Ramos (cell line): Measurements from ENCODE around the gene VEPH1.
"Not testable (repeated sequence)": the region's sequence is repeated elsewhere in the genome, so short reads cannot be mapped to it uniquely, and the experiment has no call there.

Source experiments
- in situ Hi-C: fragments of 300-500 bp; cut with MboI; formaldehyde crosslinking; loops from one replicate; pipeline ENCODE4 v1.14.3; 2022; ENCODE audit warnings: low sequenced_read_pairs; ENCODE audit not compliant: unreplicated experiment

VEPH1 gene

DNA sequence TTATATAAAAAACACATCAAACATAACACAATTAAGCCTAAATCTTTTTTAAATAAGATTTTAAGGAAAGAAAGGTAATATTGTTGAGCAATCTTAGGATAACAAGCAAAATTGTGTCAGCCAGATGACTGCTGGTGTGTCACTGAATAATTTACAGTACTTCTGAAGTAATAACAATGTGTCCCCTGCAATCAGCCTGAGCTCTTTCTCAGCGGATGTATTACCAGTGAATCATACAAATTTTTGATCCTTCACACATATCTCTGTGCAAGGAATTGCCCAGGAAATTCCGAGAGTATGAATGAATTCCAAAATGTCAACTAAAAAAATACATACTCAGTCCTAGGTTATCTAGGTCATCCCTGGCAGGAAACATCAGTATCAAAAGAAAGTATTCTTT is 143.2 kb downstream of the VEPH1 start:
- in situ Hi-C loops: no loop called here

DNA sequence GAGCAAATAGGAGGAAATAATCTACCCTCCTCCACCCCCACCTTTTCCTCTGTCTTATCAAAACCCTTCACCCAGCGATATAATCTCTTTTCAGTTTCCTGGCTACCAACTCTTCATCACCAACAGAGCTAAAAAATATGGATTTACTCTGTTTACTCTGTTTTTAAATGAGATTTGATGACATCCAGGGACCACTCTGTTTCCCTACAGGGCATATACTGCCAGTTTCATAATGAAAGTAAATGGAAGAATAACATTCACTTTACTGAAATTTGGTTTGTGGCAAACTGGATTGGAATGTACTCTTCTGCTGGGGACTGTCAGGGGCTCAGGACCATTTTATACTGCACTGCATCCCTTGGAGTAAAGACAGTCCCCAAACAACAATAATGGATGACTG is 146.7 kb downstream of the VEPH1 start:
- in situ Hi-C loops: no loop called here

DNA sequence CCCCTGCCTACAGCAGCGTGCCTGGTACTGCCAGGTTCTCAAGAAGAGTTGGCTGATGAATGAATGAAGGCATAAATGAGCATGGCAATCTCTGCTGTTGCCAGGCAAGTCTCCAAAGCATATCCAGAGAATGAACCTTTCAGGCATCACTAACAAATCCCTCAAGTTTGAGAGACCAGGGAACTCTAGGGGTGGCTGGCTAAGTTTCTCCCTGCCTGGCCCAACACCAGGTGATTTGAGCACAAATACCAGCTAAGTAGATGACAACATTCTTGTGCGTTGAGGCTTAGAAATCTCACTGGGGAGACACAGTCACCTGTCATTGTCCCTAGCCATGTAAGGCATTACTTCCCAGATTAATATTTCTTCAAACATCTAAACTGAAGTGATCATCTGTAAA is 147.9 kb downstream of the VEPH1 start:
- in situ Hi-C loops: no loop called here

DNA sequence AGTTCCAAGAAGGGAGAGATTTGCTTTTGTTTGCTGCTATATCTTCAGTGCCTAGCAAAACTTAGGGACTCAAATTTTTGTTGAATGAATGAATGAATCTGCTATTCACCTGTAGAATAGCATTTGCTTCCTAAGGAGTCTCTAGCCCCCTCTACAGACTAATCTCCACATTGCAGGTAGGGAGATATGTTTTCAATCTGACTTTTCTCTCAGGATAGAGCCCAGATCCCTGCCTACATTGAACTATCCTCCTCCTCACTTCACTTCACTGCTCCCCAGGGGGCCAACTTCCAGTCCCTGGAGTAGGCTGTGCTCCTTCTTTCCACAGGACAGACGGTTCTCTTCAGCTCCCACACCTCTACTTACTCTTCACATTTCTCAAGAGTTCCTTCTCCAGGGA is 148.5 kb downstream of the VEPH1 start:
- in situ Hi-C loops: no loop called here

DNA sequence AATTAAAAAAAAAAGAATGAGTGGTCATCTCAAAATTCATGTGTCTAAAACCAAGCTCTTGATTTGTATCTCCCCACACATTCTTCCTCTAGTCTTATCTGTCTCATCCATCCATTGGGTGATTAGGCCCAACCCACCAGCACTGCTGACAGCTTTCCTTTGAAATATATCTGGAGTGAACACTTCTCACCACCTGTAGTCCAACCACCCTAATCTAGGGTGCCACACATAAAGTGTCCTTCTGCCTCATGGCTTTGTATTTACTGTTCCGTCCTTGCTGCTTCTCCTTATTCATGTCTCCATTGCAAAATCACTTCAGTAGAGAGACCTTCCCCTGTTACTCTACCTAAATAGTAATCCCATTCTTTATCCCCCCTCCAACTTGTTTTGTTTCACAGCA is 149.0 kb downstream of the VEPH1 start:
- in situ Hi-C loops: no loop called here

DNA sequence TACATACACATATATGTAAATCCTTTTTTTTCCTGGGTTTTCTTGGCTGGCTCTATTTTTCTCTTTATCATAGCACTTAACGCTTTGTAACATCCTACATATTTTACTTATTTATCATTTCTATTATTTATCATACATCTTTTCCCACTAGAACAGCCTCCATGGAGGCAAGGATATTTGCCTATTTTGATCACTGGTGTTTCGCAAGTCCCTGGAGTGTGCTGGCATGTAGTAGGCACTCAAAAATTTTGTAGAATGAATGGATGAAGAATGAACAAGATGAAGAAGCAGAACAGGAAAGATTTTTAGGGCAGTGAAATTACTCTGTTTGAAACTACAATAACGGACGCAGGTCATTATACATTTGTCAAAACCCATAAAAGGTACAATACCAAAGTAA is 149.6 kb downstream of the VEPH1 start:
- in situ Hi-C loops: no loop called here

- in situ Hi-C loops: no loop called here
Measured at GRCh38 chr3:157351981-157352380, 151.2 kb downstream of the VEPH1 start.

- in situ Hi-C loops: not testable (repeated sequence)
Measured at GRCh38 chr3:157350651-157351050, 152.6 kb downstream of the VEPH1 start.

DNA sequence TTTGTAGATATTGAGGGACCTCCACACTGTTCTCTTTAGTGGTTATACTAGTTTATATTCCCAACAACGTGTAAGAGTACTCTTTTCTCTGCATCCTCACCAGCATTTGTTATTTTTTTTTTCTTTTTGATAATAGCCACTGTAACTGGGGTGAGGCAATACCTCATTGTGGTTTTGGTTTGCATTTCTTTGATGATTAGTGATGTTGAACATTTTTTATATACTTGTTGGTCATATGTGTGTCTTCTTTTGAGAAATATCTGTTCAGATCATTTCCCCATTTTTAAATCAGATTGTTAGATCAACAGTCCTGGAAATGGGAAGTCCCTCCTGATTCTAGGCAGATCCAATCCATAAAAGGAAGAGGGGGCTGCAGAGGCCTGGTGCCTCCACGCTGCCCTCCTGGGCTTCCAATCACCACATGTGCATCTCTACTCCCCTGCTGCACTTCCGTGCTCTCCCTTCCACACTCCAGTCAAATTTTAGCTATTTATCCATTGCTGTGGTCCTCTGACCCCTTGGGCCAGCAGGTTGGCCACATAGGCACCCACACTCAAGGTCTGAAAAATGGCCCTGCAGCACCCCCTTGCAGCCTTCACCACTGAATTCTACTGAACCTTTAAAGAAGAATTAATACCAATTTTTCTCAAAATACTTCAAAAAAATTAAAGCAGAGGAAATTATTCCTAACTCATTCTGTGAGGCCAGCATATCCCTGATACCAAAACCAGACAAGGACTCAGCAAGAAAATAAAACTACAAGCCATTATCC is 154.7 kb downstream of the VEPH1 start:
- in situ Hi-C loops: not testable (repeated sequence)

GRCh38 chr3:157347577-157348303 is 155.5 kb downstream of the VEPH1 start:
- in situ Hi-C loops: no loop called here

- in situ Hi-C loops: no loop called here
Measured at GRCh38 chr3:157336252-157337009, 166.8 kb downstream of the VEPH1 start.

DNA sequence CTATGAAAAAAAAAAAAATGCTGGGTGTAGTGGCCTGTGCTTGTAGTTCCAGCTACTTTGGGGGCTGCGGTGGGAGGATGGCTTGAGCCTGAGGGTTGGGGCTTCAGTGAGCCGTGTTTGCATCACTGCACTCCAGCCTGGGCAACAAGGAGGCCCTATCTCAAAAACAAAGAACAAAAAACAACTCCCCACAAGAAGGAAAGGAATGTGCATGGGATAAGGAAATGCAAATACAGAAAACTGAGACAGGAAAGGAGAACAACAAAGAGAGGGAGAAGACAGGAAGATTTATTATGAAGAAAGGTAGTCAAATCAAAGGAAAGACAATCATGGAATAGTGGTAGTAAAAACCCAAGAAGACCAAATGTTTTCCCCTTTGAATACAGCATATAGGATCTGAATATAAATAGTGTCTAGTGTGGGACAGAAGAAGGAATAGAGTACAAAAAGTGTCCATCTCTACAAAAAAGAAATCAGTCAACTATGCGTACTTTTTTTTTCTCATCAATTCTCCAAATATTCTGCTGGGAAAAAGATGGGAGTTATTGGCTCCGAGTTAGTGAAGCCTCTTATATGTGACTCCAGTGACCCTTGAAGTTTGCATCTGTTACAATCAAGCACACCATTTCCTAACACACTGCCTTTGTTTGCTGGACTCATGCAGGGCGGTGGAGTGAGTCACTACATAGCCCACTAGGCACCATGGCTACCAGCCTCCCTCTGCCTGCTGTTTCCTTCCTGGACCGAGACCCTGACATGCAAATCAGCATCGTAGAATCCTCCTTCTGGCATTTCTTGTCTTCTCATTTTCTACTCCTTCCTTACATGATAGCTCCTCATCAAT is 167.8 kb downstream of the VEPH1 start:
- in situ Hi-C loops: no loop called here

GRCh38 chr3:157333551-157333991 is 169.6 kb downstream of the VEPH1 start:
- in situ Hi-C loops: no loop called here

GRCh38 chr3:157330206-157330605 is 173.0 kb downstream of the VEPH1 start:
- in situ Hi-C loops: no loop called here

DNA sequence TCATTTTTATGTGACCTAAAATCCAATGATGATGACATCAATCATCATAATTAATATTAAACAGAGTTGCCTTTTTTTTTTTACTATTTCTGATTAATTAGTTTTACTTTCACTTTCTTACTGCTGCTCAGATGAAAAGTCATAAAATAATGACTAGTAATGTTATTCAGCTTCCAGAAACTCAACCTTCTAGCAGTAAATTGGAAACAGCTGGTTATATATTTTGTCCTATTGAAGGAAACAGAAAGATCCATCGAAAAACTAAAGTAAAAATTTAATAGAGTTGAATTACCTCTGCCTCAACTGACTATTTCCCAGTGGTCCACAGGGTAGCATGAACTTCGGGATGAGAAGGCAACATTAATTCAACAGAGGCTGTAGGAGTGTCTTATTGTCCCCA is 173.7 kb downstream of the VEPH1 start:
- in situ Hi-C loops: no loop called here

- in situ Hi-C loops: no loop called here
Measured at GRCh38 chr3:157327837-157328236, 175.4 kb downstream of the VEPH1 start.

- in situ Hi-C loops: no loop called here
Measured at GRCh38 chr3:157327018-157327417, 176.2 kb downstream of the VEPH1 start.

DNA sequence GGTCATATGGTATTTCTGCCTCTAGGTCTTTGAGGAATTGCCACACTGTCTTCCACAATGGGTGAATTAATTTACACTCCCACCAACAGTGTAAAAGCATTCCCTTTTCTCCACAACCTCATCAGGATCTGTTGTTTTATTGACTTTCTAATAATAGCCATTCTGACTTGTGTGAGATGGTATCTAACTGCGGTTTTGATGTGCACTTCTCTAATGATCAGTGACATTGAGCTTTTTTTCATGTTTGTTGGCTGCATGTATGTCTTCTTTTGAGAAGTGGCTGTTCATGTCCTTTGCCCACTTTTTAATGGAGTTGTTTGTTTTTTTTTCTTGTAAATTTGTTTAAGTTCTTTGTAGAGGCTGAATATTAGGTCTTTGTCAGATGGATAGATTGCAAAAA is 178.3 kb downstream of the VEPH1 start:
- in situ Hi-C loops: not testable (repeated sequence)

- in situ Hi-C loops: no loop called here
Measured at GRCh38 chr3:157323360-157323759, 179.9 kb downstream of the VEPH1 start.

GRCh38 chr3:157319672-157320071 is 183.5 kb downstream of the VEPH1 start:
- in situ Hi-C loops: no loop called here
